IMR-90 (cell line): ENCODE data around the gene SPDYE4.

Experiments used
- CEBPB ChIP-seq: IDR thresholded peaks from 2 replicates; pipeline ENCODE4 v1.6.1; 2012; ENCODE audit warnings: low read depth, low read length, improper control_type of control experiment
- FOS ChIP-seq: fragments of 150-350 bp; IDR thresholded peaks from 2 replicates; pipeline ENCODE4 v1.6.1; 2016; ENCODE audit warnings: low read depth, low read length
- POLR2A ChIP-seq: IDR thresholded peaks from 2 replicates; pipeline ENCODE4 v1.6.1; 2012; ENCODE audit warnings: mild to moderate bottlenecking, low read depth, low read length
- RFX5 ChIP-seq: IDR thresholded peaks from 2 replicates; pipeline ENCODE4 v1.8.0; 2012; ENCODE audit warnings: low read depth, mild to moderate bottlenecking, low read length, moderate library complexity
- TF ChIP-seq, protein P1 (sequence below): conservative IDR thresholded peaks from 2 replicates; pipeline ENCODE4 v1.5.1; 2012; ENCODE audit warnings: mild to moderate bottlenecking, low read depth, low read length, improper control_type of control experiment

DNA sequence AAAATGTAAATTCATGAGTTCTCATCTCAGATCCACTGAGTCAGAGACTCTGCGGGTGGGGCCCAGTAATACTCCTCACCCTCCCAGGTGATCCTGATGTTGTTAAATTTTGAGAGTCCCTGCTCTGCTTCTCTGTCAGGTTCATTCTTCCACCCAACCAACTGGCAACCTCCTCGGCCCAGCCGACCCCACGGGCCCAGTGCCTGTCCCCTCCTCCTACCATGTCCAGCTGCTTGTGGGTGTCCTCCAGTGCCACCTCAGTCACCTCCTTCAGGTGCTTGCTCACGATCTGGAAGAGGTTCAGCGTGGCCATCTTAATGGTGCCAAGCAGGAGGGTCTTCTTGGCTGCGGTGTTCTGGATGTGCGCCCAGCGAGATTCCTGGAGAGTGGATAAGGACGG, 23.5 kb downstream of the SPDYE4 start:
- TF ChIP-seq, protein P1, sequence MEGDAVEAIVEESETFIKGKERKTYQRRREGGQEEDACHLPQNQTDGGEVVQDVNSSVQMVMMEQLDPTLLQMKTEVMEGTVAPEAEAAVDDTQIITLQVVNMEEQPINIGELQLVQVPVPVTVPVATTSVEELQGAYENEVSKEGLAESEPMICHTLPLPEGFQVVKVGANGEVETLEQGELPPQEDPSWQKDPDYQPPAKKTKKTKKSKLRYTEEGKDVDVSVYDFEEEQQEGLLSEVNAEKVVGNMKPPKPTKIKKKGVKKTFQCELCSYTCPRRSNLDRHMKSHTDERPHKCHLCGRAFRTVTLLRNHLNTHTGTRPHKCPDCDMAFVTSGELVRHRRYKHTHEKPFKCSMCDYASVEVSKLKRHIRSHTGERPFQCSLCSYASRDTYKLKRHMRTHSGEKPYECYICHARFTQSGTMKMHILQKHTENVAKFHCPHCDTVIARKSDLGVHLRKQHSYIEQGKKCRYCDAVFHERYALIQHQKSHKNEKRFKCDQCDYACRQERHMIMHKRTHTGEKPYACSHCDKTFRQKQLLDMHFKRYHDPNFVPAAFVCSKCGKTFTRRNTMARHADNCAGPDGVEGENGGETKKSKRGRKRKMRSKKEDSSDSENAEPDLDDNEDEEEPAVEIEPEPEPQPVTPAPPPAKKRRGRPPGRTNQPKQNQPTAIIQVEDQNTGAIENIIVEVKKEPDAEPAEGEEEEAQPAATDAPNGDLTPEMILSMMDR, result no peak
- TF ChIP-seq RFX5 (no peak), CEBPB (no peak), POLR2A (no peak), FOS (no peak)
